CD4-positive, alpha-beta T cell treated with Interleukin-12 subunit alpha and Interleukin-12 subunit beta, for 1 hour (primary cell): ENCODE results near the gene CAMKMT.

Source experiments
- DNase-seq: peaks from one replicate; pipeline ENCODE4 v3.0.0-alpha.2; 2020

The CAMKMT gene

GRCh38 chr2:44779793-44780192, 418.0 kb downstream of the CAMKMT start:
- DNase-seq, result no peak

- DNase-seq, result no peak
Observed at GRCh38 chr2:44780406-44780805, 418.7 kb downstream of the CAMKMT start.

GRCh38 chr2:44785433-44785832, 423.7 kb downstream of the CAMKMT start:
- DNase-seq, result no peak

GRCh38 chr2:44786045-44786816, 424.5 kb downstream of the CAMKMT start:
- no peak for DNase-seq

GRCh38 chr2:44786817-44787214, 425.1 kb downstream of the CAMKMT start:
- no peak for DNase-seq

- no peak for DNase-seq
Observed at GRCh38 chr2:44787663-44788062, 425.9 kb downstream of the CAMKMT start.

GRCh38 chr2:44789446-44789845, 427.7 kb downstream of the CAMKMT start:
- no peak for DNase-seq

- DNase-seq, result no peak
Observed at GRCh38 chr2:44789971-44790721, 428.4 kb downstream of the CAMKMT start.

- no peak for DNase-seq
Observed at GRCh38 chr2:44793322-44793870, 431.6 kb downstream of the CAMKMT start.

GRCh38 chr2:44796771-44797170, 435.0 kb downstream of the CAMKMT start:
- no peak for DNase-seq

GRCh38 chr2:44798139-44798659, 436.5 kb downstream of the CAMKMT start:
- no peak for DNase-seq

GRCh38 chr2:44799105-44799504, 437.4 kb downstream of the CAMKMT start:
- no peak for DNase-seq

- DNase-seq, result no peak
Observed at GRCh38 chr2:44799754-44800153, 438.0 kb downstream of the CAMKMT start.

- DNase-seq, result no peak
Observed at GRCh38 chr2:44801289-44801840, 439.6 kb downstream of the CAMKMT start.

- no peak for DNase-seq
Observed at GRCh38 chr2:44801841-44802776, 440.4 kb downstream of the CAMKMT start.

- no peak for DNase-seq
Observed at GRCh38 chr2:44802777-44803424, 441.2 kb downstream of the CAMKMT start.

GRCh38 chr2:44804406-44805265, 442.9 kb downstream of the CAMKMT start:
- DNase-seq, result no peak

- DNase-seq, result no peak
Observed at GRCh38 chr2:44805401-44806235, 443.9 kb downstream of the CAMKMT start.

- no peak for DNase-seq
Observed at GRCh38 chr2:44807201-44808025, 445.7 kb downstream of the CAMKMT start.
